Ramos (cell line): ENCODE measurements around the gene NEU4.
"Not testable (repeated sequence)": the region's sequence is repeated elsewhere in the genome, so short reads cannot be mapped to it uniquely, and the experiment has no call there.

Source experiments
- in situ Hi-C: fragments of 300-500 bp; cut with MboI; formaldehyde crosslinking; loops from one replicate; pipeline ENCODE4 v1.14.3; 2022; ENCODE audit warnings: low sequenced_read_pairs; ENCODE audit not compliant: unreplicated experiment

NEU4 gene

DNA sequence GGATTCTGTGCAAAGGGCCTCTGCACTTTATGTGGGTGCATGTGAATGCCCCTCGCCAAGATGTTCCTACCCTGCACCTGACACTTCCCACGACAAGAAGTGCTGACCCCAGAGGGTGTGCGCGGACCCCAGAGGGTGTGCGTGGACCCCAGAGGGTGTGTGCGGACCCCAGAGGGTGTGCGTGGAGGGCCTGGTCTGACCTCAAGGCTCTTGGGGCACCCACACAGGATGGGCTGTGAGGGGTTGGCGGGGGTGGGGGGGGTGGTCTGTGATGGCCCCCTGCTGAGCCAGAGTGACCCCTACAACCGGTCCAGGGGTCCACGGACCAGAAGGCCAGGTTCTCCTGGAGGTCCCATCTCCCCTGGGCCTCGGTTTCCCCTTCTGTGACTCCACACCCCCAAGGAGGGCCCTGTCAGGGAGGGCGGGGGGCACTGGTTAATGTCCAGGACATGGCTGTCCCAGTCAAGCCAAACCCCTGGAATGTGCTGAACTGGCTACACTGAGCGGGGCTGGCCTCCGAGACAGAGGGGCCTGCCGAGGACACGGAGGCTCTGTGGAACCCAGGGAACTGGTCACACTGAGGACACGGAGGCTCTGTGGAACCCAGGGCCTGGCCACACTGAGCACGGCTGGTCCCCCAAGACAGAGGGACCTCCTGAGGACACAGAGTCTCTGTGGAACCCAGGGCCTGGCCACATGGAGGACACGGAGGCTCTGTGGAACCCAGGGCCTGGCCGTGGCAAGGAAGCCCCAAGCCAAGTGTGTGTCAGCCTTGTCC lies 3.1 kb downstream of the NEU4 start:
- in situ Hi-C loops: no loop called here

DNA sequence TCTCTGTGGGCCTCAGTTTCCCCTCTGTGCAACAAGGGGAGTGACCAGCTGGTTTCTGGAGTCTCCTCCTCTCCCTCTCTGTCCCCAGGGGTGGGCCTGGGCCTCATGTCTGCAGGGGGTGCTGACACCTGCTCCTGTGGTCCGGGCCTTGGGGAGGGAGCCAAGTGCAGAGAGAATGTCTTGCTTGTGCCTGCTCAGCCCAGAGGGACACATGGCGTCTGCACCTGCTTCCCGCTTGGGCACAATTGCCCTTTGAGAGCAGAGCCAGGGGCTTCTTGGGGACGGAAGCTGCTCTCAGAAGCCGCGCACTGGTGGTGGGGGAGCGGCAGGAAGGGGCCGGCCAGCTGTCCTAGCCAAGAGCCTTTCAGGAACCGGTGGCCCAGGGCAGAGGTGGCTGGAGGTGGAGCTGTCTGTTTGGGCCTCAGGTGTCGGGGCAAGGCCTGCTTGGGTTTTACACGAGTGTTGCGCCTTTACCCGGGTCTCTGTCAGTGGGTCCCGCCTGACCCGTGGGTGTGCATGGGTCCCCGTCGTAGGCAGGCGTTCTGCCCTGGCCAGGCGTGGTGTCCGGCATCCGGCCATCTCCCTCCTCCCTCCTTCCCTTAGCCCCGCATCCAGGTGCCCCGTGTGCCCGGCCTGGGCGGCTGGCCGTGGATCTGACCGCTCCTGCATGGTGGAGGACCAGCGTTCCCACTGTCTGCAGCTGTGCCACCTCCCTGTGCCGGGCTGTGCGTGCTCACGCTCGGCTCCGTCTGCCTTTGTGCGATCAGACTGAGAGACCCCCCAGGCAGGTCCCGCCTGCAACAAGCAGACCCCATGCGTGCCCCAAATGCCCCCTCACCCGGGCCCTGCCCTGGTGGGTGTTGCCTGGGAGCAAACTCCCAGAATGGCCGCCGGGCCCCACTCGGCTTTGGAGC lies 4.0 kb downstream of the NEU4 start:
- in situ Hi-C loops: no loop called here

DNA sequence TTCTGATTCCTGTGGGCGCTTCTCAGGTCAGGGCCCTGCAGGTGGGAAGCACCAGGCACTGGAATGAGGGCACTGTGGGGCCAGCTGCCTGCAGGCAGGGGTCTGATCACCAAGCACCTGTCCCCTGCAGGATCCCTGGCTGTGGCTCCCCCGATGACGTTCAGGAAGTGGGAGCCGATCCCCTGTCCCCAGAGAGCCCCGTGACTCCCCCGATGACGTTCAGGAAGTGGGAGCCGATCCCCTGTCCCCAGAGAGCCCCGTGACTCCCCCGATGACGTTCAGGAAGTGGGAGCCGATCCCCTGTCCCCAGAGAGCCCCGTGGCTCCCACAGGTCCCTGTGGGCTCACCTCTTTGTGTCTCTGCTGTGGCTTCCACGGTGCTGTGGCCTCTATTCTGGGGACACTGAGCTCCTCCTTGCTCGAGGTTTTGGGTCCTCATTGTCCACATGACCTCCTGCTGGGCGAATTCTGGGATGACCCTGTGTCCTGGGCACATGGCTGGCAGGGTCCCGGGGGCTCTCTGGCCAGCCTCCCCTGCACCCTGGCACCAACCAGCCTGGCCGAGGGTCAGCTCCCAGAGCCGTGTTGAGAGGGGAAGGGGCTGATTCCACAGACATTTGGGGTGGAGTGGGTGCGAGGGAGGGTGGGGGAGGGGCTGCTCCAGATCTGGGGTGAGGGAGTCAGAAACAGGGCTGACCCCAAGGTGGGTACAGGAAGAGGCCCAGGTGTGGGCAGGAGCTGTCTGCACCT lies 4.8 kb downstream of the NEU4 start:
- in situ Hi-C loops: no loop called here

DNA sequence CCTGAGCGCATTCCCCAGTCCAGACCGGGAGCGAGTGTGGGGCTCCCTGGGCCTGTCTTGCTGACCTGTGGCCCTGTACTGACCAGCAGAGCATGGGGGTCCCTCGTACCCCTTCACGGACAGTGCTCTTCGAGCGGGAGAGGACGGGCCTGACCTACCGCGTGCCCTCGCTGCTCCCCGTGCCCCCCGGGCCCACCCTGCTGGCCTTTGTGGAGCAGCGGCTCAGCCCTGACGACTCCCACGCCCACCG lies 5.3 kb downstream of the NEU4 start:
- in situ Hi-C loops: no loop called here

DNA sequence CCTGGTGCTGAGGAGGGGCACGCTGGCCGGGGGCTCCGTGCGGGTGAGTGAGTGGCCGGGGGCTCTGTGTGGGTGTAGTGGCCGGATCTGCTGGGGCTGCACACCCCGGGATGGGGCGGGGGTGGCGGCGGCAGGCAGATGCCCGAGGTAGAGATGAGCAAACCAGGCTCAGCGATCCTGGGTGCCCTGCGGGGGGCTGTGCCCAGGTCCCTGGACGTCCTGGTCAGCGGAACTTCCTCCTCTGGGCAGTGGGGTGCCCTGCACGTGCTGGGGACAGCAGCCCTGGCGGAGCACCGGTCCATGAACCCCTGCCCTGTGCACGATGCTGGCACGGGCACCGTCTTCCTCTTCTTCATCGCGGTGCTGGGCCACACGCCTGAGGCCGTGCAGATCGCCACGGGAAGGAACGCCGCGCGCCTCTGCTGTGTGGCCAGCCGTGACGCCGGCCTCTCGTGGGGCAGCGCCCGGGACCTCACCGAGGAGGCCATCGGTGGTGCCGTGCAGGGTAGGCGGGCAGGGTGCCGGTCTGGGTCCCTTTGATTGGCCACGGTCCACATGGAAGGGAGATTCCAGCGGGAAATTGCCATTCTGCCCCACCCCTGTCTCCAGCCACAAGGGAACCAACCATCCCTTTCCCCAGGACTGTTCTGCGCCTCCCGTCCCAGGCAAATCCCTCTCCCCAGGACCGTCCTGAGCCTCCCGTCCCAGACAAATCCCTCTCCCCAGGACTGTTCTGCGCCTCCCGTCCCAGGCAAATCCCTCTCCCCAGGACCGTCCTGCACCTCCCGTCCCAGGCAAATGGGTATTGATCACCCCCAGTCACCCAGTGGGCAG lies 5.9 kb downstream of the NEU4 start:
- in situ Hi-C loops: no loop called here

DNA sequence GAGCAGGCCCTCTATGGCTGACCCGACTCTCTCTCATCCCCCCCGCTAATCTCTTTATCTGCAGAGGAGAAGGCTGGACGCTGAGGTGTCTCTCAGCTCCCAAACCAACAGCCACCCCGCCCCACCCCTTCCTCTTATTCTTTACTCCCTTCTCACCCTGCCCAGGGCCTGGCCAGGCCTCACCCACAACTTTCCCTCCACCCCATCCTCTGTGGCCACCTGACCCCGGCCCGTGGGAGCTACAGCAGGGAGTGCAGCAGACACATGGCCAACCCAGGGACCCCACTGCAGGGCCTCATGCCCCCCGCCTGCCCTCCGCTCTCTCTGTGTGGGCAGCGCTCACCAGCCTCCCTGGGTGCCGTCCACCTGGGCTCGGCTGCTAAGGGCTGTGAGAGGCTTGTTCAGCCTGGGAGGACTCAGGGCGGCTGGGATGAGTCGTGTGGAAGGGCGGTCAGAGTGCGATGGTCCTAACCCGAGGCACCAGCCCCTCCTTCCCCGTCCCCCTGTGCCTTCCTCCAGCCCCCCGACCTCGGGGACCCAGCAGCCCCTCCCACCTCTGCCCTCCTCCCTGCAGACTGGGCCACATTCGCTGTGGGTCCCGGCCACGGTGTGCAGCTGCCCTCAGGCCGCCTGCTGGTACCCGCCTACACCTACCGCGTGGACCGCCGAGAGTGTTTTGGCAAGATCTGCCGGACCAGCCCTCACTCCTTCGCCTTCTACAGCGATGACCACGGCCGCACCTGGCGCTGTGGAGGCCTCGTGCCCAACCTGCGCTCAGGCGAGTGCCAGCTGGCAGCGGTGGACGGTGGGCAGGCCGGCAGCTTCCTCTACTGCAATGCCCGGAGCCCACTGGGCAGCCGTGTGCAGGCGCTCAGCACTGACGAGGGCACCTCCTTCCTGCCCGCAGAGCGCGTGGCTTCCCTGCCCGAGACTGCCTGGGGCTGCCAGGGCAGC lies 6.8 kb downstream of the NEU4 start:
- in situ Hi-C loops: no loop called here

DNA sequence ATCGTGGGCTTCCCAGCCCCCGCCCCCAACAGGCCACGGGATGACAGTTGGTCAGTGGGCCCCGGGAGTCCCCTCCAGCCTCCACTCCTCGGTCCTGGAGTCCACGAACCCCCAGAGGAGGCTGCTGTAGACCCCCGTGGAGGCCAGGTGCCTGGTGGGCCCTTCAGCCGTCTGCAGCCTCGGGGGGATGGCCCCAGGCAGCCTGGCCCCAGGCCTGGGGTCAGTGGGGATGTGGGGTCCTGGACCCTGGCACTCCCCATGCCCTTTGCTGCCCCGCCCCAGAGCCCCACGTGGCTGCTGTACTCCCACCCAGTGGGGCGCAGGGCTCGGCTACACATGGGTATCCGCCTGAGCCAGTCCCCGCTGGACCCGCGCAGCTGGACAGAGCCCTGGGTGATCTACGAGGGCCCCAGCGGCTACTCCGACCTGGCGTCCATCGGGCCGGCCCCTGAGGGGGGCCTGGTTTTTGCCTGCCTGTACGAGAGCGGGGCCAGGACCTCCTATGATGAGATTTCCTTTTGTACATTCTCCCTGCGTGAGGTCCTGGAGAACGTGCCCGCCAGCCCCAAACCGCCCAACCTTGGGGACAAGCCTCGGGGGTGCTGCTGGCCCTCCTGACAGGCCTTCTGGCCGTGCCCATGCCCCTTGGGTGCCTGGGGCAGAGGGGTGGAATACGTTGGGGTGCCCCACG lies 7.6 kb downstream of the NEU4 start:
- in situ Hi-C loops: no loop called here

DNA sequence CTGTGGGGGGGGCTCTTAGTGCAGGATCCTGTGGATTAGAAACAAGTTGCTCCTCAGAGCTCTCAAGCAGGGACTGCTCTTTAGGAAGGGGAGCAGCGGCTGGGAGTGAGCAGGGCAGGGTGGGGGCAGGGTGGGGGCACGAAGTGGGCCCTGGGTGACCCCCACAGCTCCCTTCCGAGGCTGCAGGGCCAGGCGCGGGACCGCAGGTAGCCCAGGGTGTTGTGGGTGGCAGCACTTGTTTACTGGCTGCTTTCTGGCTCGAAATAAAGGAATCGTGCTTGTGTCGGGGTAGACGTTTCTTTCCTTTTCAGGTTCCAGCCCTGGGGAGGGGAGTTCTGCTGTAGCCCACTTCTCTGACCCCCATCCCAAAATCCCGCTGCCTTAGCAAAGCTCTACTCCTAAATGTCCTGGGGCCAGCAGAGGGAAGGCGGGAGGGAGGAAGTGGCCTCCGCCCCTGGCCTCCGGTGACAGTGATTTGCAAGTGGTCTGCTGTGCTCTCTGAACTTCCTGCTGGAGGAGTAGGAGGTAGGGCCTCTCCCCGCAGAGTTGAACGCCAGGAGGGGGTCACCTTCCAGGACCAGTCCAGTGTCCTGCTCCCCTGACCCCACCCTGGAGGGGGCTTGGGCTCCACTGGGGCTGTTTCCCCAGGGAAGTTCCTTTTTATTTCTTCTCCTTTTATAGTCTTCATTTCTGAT lies 8.3 kb downstream of the NEU4 start:
- in situ Hi-C loops: no loop called here

DNA sequence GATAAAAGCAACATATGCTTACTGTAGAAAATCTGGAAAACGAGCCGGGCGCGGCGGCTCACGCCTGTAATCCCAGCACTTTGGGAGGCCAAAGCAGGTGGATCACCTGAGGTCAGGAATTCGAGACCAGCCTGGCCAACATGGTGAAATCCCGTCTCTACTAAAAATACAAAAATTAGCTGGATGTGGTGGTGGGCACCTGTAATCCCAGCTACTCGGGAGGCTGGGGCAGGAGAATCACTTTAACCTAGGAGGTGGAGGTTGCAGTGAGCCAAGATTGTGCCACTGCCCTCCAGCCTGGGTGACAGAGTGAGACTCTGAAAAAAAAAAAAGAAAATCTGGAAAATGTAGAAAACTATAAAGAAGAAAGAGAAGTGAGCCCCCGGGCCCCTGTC lies 8.8 kb downstream of the NEU4 start:
- in situ Hi-C loops: not testable (repeated sequence)

DNA sequence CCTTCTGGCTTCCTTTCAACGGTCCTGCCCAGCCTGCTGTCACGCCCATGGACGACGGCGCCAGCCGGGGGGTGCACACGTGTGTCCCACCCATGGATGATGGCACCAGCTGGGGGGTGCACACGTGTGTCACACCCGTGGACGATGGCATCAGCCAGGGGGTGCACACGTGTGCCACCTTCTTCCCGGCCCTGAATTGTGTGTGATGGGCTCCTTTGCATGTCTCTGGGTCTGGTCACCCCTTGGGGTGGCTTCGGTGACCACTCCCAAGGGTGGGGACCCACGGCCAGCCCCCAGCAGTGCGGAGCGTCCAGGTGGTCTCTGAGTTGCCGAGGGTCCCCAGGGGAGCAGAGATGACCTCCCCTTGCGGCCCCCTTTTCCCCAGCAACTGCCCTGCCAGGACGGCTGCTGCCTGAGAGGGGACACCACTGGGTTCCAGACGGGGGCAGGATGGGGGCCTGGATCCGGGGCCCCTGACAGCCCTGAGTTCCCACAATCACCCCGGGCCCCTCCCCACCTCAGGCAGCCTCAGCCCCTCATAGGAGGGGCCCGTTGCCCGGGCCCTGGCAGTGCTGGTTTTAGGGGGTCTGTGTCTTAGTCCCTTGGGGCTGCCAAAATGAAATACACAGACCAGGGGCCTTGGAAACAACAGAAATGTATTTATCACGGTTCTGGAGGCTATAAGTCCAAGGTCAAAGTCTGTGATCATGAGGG lies 9.4 kb downstream of the NEU4 start:
- in situ Hi-C loops: no loop called here

DNA sequence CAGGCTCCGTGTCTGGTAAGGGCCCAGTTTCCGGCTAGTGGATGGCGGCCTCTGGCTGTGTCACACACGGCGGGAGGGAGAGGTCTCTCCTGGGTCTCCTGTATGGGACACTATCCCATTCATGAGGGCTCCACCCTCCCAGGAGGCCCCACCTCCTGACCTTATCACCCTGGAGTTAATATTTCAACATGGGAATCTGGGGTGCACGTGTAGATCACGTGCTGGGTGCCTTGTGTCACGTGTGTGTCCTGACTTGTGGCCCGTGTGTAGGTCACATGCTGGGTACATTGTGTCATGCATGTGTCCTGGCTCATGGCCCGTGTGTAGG lies 9.9 kb downstream of the NEU4 start:
- in situ Hi-C loops: no loop called here

DNA sequence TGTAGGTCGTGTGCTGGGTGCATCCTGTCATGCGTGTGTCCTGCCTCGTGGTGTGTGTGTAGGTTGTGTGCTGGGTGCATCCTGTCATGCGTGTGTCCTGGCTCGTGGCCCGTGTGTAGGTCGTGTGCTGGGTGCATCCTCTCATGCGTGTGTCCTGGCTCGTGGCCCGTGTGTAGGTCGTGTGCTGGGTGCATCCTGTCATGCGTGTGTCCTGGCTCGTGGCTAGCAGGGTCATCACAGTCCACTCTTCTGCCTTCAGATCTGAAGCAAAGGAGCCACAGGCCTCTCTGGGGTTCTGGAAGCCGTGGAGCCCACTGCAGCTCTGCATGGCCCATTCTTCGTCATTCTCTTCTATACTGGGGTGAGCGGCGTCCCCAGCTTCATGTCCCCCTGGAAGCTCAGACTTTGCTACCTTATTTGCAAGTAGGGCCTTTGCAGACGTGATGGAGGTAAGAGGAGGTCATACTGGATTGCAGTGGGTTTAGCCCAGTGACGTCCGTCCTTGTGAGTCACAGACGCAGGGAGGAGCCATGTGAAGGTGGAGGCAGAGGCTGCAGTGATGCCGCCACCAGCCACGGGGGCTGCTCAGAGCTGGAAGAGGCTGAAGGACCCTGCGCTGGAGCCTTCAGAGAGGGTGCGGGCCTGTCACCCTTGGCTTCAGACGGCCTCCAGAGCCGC lies 11.1 kb downstream of the NEU4 start:
- in situ Hi-C loops: not testable (repeated sequence)

DNA sequence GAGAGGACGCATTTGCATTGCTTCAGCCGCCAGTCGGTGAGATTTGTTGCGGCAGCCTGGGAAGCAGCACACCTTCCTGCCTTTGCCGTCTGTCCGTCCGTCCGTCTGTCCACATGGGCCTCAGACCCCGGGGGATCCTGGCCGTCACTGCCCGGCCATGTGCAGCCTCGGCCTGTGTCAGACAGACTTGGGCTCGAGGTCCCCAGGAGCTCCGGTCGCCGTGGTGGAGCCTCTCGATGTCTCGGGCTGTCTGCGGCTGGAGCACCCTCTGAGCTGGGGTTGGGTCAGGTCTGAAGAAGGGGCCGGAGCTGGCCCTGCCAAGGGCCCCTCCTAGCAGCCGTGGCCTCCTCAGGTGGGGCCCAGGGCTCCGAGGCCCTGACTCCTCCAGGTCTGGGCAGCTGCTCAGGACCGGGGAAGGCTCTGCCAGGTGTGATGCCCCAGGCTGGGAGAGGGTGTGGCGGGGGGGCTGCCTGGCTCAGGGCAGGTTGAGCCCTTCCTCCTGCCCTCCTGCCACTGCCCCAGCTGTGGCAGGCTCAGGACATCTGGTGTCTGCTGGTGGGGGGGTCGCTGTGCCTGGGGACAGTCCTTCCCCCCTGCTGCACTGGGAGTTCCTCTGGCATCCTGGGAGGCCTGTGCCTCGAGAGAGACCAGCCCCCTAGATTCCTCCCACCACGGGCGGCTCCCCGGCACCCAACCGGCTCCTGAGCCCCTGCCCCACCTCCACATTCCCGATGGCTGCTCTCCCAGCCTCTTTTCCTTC lies 11.8 kb downstream of the NEU4 start:
- in situ Hi-C loops: no loop called here

DNA sequence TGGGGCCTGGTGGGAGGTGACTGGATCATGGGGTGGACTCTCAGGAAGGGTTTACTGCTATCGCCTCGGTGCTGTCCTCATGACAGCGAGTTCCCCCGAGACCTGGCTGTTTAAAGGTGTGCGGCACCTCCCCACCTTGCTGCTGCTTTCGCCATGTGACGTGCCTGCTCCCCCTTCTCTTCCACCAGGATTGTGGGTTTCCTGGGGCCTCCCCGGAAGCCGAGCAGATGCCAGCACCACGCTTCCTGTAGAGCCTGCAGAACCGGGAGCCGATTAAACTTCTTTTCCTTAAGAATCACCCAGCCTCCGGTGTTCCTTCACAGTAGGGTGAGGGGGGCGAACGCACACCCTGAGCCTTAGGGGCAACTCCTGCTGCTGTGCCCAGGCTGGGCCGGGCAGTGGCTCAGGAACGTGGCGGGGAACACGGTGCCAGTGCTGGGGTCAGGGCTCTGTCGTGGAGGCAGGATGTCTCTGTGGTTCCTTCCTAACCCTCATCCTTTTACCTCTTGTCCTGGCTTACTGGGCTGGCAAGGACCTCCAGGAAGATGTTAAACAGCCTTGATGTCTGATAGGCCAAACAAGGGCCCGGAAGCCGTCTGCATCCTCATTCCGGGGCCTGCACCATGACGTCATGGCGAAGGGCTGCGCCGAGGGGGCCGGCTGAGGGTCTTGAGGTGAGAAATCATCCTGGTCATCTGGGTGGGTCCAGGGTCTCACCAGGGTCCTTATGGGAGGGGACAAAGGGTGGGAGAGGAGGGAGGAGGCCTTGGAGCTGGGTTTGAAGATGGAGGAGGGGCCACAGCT lies 12.7 kb downstream of the NEU4 start:
- in situ Hi-C loops: no loop called here

DNA sequence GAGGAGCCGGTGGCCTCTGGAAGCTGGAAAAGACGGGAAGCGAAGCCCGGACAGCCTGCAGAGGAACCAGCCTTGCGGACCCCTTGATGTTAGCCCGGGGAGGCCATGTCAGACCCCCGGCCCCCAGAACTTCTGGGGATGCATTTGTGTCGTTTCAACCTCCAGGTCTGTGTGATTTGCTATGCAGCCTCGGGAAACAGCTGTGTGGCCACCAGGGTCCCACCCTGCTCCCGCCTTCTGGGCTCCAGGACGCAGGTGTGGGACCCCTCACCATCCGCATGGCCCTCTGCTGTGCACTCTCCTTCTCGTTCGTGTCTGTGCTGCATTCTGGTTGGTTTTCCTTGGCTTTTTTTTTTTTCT lies 13.3 kb downstream of the NEU4 start:
- in situ Hi-C loops: no loop called here
